K562 (cell line): Measurements from ENCODE around the gene CSKMT. TPM values are rescaled to one million over a fixed set of nuclear protein-coding genes. Genes with fewer than 3 reads are reported as not detected.

ENCODE experiments used
- ATAC-seq: fragments of 200-7000 bp; cut with Tn5 transposase; 3 replicates; pipeline ENCODE4 v1.9.1; 2020; ENCODE audit warnings: moderate library complexity
- BruUV-seq: library from RNA; stranded (reverse); fragments of 400-500 nt; replicated peaks from 2 replicates; lab custom pipeline; 2021; lab: Mats Ljungman, UMichigan
- CTCF ChIA-PET: fragments of 300-600 bp; formaldehyde crosslinking; extraction: SDS; loops from one replicate; lab custom pipeline; 2021; ENCODE audit warnings: low intra/inter-chr PET ratio; lab: Yijun Ruan, JAX
- POLR2A ChIA-PET: fragments of 300-600, 350-650 bp; sonication (Branson Sonifier 250); formaldehyde crosslinking; extraction: SDS; loops from one replicate; lab custom pipeline; 2021; ENCODE audit warnings: antibody characterized with exemption, inconsistent platforms; lab: Yijun Ruan, JAX
- DNase-seq, 4 experiments: peaks; one replicate each; pipeline versions ENCODE4 v3.0.0 to v3.0.0-alpha.2; 2011 to 2018; ENCODE audit warnings: low spot score in 3 of 4, mixed read lengths in 3 of 4; ENCODE audit errors: extremely low read depth in 1 of 4
- FAIRE-seq: peaks from 2 replicates; lab custom pipeline; 2011; peaks lifted over from hg19 to GRCh38; lab: Jason Lieb, UNC
- H2AFZ ChIP-seq: 2 replicates; pipeline ENCODE4 v1.6.0; 2011; ENCODE audit warnings: low read depth, low read length, control low read depth, inconsistent platforms
- H3K27ac ChIP-seq: fragments of 200-600 bp; 3 replicates; pipeline ENCODE4 v1.8.0; 2011; ENCODE audit warnings: low read depth, mild to moderate bottlenecking, control low read depth, inconsistent platforms, low read length, moderate library complexity, mixed read lengths; ENCODE audit errors: extremely low read depth
- H3K27me3 ChIP-seq, 2 experiments: fragments of 300-600 bp in 1 of 2; 2 replicates in 1 of 2; 3 replicates in 1 of 2; pipeline versions ENCODE4 v1.6.0 to v1.8.0; 2011; ENCODE audit warnings: inconsistent platforms in 2 of 2, low read length in 2 of 2, mild to moderate bottlenecking in 1 of 2, mixed read lengths in 1 of 2, moderate library complexity in 1 of 2; ENCODE audit not compliant: control insufficient read depth in 2 of 2, insufficient read depth in 2 of 2
- H3K36me3 ChIP-seq: fragments of 300-600 bp; 3 replicates; pipeline ENCODE4 v1.8.0; 2011; ENCODE audit warnings: mild to moderate bottlenecking, low read length, inconsistent platforms; ENCODE audit not compliant: control insufficient read depth, insufficient read depth
- H3K4me1 ChIP-seq, 2 experiments: fragments of 200-600 bp in 1 of 2; replicated peaks in 1 of 2; 2 replicates in 1 of 2; 3 replicates in 1 of 2; pipeline versions ENCODE4 v1.5.1 to v1.8.0; 2011; ENCODE audit warnings: inconsistent platforms in 2 of 2, low read length in 2 of 2, mild to moderate bottlenecking in 1 of 2, mixed read lengths in 1 of 2, moderate library complexity in 1 of 2; ENCODE audit not compliant: control insufficient read depth in 2 of 2, insufficient read depth in 2 of 2
- H3K4me2 ChIP-seq: 2 replicates; pipeline ENCODE4 v1.6.1; 2011; ENCODE audit warnings: low read length, control low read depth, inconsistent platforms, mixed read lengths; ENCODE audit not compliant: insufficient read depth
- H3K4me3 ChIP-seq: fragments of 200-600 bp; sonication (generic), shearing (Covaris generic); 2 replicates; pipeline ENCODE4 v1.5.1; 2016; ENCODE audit warnings: control low read depth, inconsistent platforms
- H3K79me2 ChIP-seq: fragments of 200-600 bp; 3 replicates; pipeline ENCODE4 v1.8.0; 2011; ENCODE audit warnings: low read length, inconsistent platforms; ENCODE audit not compliant: control insufficient read depth, insufficient read depth
- H3K9ac ChIP-seq, 2 experiments: 2 replicates each; pipeline versions ENCODE4 v1.6.0 to v1.6.1; 2011; ENCODE audit warnings: low read depth in 2 of 2, low read length in 2 of 2, control low read depth in 1 of 2, inconsistent platforms in 1 of 2, mild to moderate bottlenecking in 1 of 2, mixed read lengths in 1 of 2; ENCODE audit not compliant: insufficient read depth in 1 of 2
- H3K9me1 ChIP-seq: one replicate; pipeline ENCODE4 v1.6.0; 2011; ENCODE audit warnings: inconsistent platforms, mild to moderate bottlenecking, low read length, moderate library complexity; ENCODE audit not compliant: control insufficient read depth, insufficient read depth
- H3K9me3 ChIP-seq: replicated peaks from 2 replicates; pipeline ENCODE4 v1.5.1; 2011; ENCODE audit warnings: low read depth, low read length, inconsistent platforms; ENCODE audit not compliant: control insufficient read depth, insufficient read depth
- H4K20me1 ChIP-seq: replicated peaks from 2 replicates; pipeline ENCODE4 v1.6.1; 2011; ENCODE audit warnings: low read length, inconsistent platforms, mixed read lengths; ENCODE audit not compliant: control insufficient read depth, insufficient read depth
- CTCF ChIP-seq, 3 experiments: IDR thresholded peaks in 2 of 3; conservative IDR thresholded peaks in 1 of 3; 2 replicates each; pipeline ENCODE4 v1.5.1; 2011 to 2012; ENCODE audit warnings: low read length in 3 of 3, mild to moderate bottlenecking in 3 of 3, control low read depth in 2 of 3, improper control_type of control experiment in 1 of 3, inconsistent platforms in 1 of 3, low read depth in 1 of 3, mixed read lengths in 1 of 3, moderate library complexity in 1 of 3; ENCODE audit not compliant: insufficient read depth in 2 of 3
- HBP1 ChIP-seq: fragments of 450-650 bp; formaldehyde crosslinking; IDR thresholded peaks from 2 replicates; pipeline ENCODE4 v1.4.0; 2022; ENCODE audit warnings: missing genetic modification characterization
- ILK ChIP-seq: fragments of 450-650 bp; IDR thresholded peaks from 2 replicates; pipeline ENCODE4 v1.6.1; 2016; ENCODE audit warnings: missing genetic modification characterization, low read depth, mild to moderate bottlenecking, missing compliant biosample characterization, moderate library complexity, borderline replicate concordance
- NFE2L1 ChIP-seq: fragments of 450-650 bp; IDR thresholded peaks from 2 replicates; pipeline ENCODE4 v1.6.1; 2016; ENCODE audit warnings: missing genetic modification characterization, low read depth, mild to moderate bottlenecking, missing compliant biosample characterization, moderate library complexity, borderline replicate concordance
- RBBP5 ChIP-seq: fragments of 200-600 bp; sonication (generic); IDR thresholded peaks from 2 replicates; pipeline ENCODE4 v1.6.1; 2012; ENCODE audit warnings: borderline replicate concordance, mild to moderate bottlenecking, low read length, control low read depth, inconsistent platforms; ENCODE audit not compliant: insufficient read depth, poor library complexity, severe bottlenecking
- SAFB ChIP-seq: fragments of 200-400 bp; formaldehyde crosslinking; IDR thresholded peaks from 2 replicates; pipeline ENCODE4 v1.6.1; 2017; ENCODE audit warnings: low read depth, low read length, borderline replicate concordance
- SMARCC2 ChIP-seq: fragments of 450-650 bp; IDR thresholded peaks from 2 replicates; pipeline ENCODE4 v1.6.1; 2017; ENCODE audit warnings: antibody characterized with exemption, moderate library complexity, mild to moderate bottlenecking, low read depth
- TCF15 ChIP-seq: fragments of 250-450 bp; sonication (Bioruptor Pico); IDR thresholded peaks from 2 replicates; pipeline ENCODE4 v1.8.0; 2022; ENCODE audit warnings: moderate library complexity, mild to moderate bottlenecking, inconsistent platforms
- YBX1 ChIP-seq: fragments of 450-650 bp; IDR thresholded peaks from 2 replicates; pipeline ENCODE4 v1.7.1; 2016; ENCODE audit warnings: mild to moderate bottlenecking
- WGBS: fragments of 100-300 bp; shearing (Covaris generic); methylation state at CpG from one replicate; pipeline ENCODE4 v1.1.6; 2016; ENCODE audit warnings: low coverage, mixed read lengths; ENCODE audit not compliant: insufficient coverage; ENCODE audit errors: missing lambda C conversion rate; 5-methylcytosine and 5-hydroxymethylcytosine counted together
- in situ Hi-C: fragments of 300-500 bp; cut with MboI; formaldehyde crosslinking; loops from 4 replicates; pipeline ENCODE4 v1.15.0; 2018; ENCODE audit warnings: inconsistent platforms, mixed read lengths
- intact Hi-C: fragments of 100-400 bp; cut with micrococcal nuclease; formaldehyde crosslinking; loops from 2 replicates; pipeline ENCODE4 v1.14.2; 2022
- polyA plus RNA-seq, 8 experiments: library from polyadenylated mRNA; depleted of rRNA in 4 of 8; stranded (reverse) in 5 of 8; unstranded in 3 of 8; fragments of >200 nt; fragmentation: Nextera tagmentation in 2 of 8; fragmentation: Illumina TruSeq in 1 of 8; extraction: Ambion mirVana in 2 of 8; extraction: Trizol in 1 of 8; gene quantifications; 2 replicates each; pipeline versions ENCODE4 v1.2.1 to v1.2.3, GENCODE V29; 2011 to 2014; ENCODE audit warnings: inconsistent platforms in 1 of 8, missing spikeins in 1 of 8
- total RNA-seq, 7 experiments: library from RNA; depleted of rRNA in 6 of 7; stranded (reverse); fragments of >200 nt in 6 of 7; fragmentation: Illumina TruSeq in 2 of 7; extraction: Trizol in 2 of 7; gene quantifications; 2 replicates each; pipeline versions ENCODE4 v1.2.1 to v1.2.3, GENCODE V29; 2011 to 2021; ENCODE audit warnings: low replicate concordance in 1 of 7

The CSKMT gene
- total and polyA plus RNA-seq, 9 of the 15 experiments (the other 6 are each of a cell fraction or from before 2014, with no cell fraction given): 10.3 to 108 (median 27.2) TPM

GRCh38 chr11:62632492-62632891, 32.6 kb upstream of the CSKMT start (continued):
- no peak for TF ChIP-seq YBX1
- TF ChIP-seq NFE2L1 (tag): no peak
- no peak for TF ChIP-seq CTCF (IDR thresholded peaks at IDR 0.05 in 2 of 3, conservative IDR thresholded peaks at IDR 0.05 in 1 of 3; ENCODE audit: insufficient read depth in 2 of 3, low read depth in 1 of 3, low read length in 3 of 3)

- Histone ChIP-seq H3K4me1 (peaks cover 12 to 31% of the 10 kb centered on the region in 2 experiments), H4K20me1 (peaks cover 20% of the 10 kb centered on the region), H3K27ac (no peak overlapping the region; the same call in 2 of the 3 replicates), H3K4me3 (no peak overlapping the region), H3K79me2 (peaks cover 71% of the 10 kb centered on the region), H3K27me3 (no peaks in the 10 kb centered on the region), H3K4me2 (no peak overlapping the region; the same call in 1 of the 2 replicates), H3K9me3 (no peaks in the 10 kb centered on the region), H3K9me1 (no peaks in the 10 kb centered on the region), H3K9ac (no peak overlapping the region), H3K36me3 (peaks cover 65% of the 10 kb centered on the region), H2AFZ (no peak overlapping the region)
- intact Hi-C loops: no loop called here
- FAIRE-seq (no peak), ATAC-seq (no peak), DNase-seq (no peak)
- ChIA-PET POLR2A (interaction anchor here (0.7 to 4.5 kb wide), 6 partner anchors 8 to 71 kb away, joined by 3 to 83 read pairs (median 6); partner anchors contain the start of genes B3GAT3, C11orf98, CSKMT and EEF1G), CTCF (no interaction called here)
- 95% methylated on average over 8 of the region's 8 CpGs for WGBS
- TF ChIP-seq HBP1 (CRISPR knock-in tag): no peak
- TF ChIP-seq SAFB: no peak
- TF ChIP-seq ILK (tag): no peak
- no peak for TF ChIP-seq TCF15 (CRISPR knock-in tag)
- TF ChIP-seq SMARCC2: no peak
- TF ChIP-seq RBBP5: no peak
- in situ Hi-C loops: no loop called here
- no TSS peak for BruUV-seq
These were observed 20.9 kb upstream of the CSKMT start for GRCh38 chr11:62644220-62644619.
